Activated CD4-positive, alpha-beta T cell treated with anti-CD3 and anti-CD28 coated beads for 48 hours (primary cell): ENCODE data around the gene BCLAF1.
"Not testable (repeated sequence)": the region's sequence is repeated elsewhere in the genome, so short reads cannot be mapped to it uniquely, and the experiment has no call there.

Source experiments
- DNase-seq: peaks from one replicate; pipeline ENCODE4 v3.0.0-alpha.2; 2020

BCLAF1 gene

GRCh38 chr6:136308469-136308868 lies 18.8 kb upstream of the BCLAF1 start:
- not testable (repeated sequence) for DNase-seq

GRCh38 chr6:136307351-136307750 lies 17.7 kb upstream of the BCLAF1 start:
- DNase-seq = no peak

- DNase-seq = no peak
These were observed 16.8 kb upstream of the BCLAF1 start for GRCh38 chr6:136306466-136306865.

GRCh38 chr6:136304410-136304809 lies 14.8 kb upstream of the BCLAF1 start:
- no peak for DNase-seq

- DNase-seq = no peak
These were observed 13.9 kb upstream of the BCLAF1 start for GRCh38 chr6:136303516-136303915.

GRCh38 chr6:136294621-136295020 lies 5.0 kb upstream of the BCLAF1 start:
- no peak for DNase-seq

- peak; percentile 80 for DNase-seq
These were observed 864 bp upstream of the BCLAF1 start for GRCh38 chr6:136290410-136291010.

- DNase-seq = peak; percentile 96
These were observed 393 bp downstream of the BCLAF1 start for GRCh38 chr6:136289327-136289578.

- peak; percentile 88 for DNase-seq
These were observed 900 bp downstream of the BCLAF1 start for GRCh38 chr6:136288566-136289326.

- no peak for DNase-seq
These were observed 4.7 kb downstream of the BCLAF1 start for GRCh38 chr6:136284909-136285308.

- DNase-seq = no peak
These were observed 6.7 kb downstream of the BCLAF1 start for GRCh38 chr6:136282906-136283305.

- no peak for DNase-seq
These were observed 9.5 kb downstream of the BCLAF1 start for GRCh38 chr6:136280032-136280609.

GRCh38 chr6:136274062-136274461 lies 15.6 kb downstream of the BCLAF1 start:
- no peak for DNase-seq

- no peak for DNase-seq
These were observed 24.5 kb downstream of the BCLAF1 start for GRCh38 chr6:136265101-136265500.

- DNase-seq = no peak
These were observed 26.7 kb downstream of the BCLAF1 start for GRCh38 chr6:136262940-136263339.

- DNase-seq = no peak
These were observed 34.7 kb downstream of the BCLAF1 start for GRCh38 chr6:136254851-136255466.

- DNase-seq = no peak
These were observed 35.9 kb downstream of the BCLAF1 start for GRCh38 chr6:136253734-136254133.

GRCh38 chr6:136252441-136252840 lies 37.2 kb downstream of the BCLAF1 start:
- DNase-seq = no peak

GRCh38 chr6:136251394-136251793 lies 38.3 kb downstream of the BCLAF1 start:
- DNase-seq = no peak

- no peak for DNase-seq
These were observed 39.0 kb downstream of the BCLAF1 start for GRCh38 chr6:136250686-136251008.

GRCh38 chr6:136249811-136250685 lies 39.6 kb downstream of the BCLAF1 start, which contains the start of gene MTFR2:
TSS of gene MTFR2 (minus strand) at chr6:136250311. CDS start at chr6:136249099, 1,212 bp downstream.
- peak; percentile 93 for DNase-seq

- no peak for DNase-seq
These were observed 40.3 kb downstream of the BCLAF1 start for GRCh38 chr6:136249336-136249735.

- DNase-seq = no peak
These were observed 45.5 kb downstream of the BCLAF1 start for GRCh38 chr6:136244061-136244616.
